Stimulated activated CD8-positive, alpha-beta memory T cell treated with anti-CD3 and anti-CD28 coated beads, Interleukin-4, amount 100 ng/mL, for 24 hours (primary cell): ENCODE measurements around the gene DBH.

Source experiments
- DNase-seq: peaks from one replicate; pipeline ENCODE4 v3.0.0-alpha.2; 2020; ENCODE audit warnings: low read depth

DBH gene

DNA sequence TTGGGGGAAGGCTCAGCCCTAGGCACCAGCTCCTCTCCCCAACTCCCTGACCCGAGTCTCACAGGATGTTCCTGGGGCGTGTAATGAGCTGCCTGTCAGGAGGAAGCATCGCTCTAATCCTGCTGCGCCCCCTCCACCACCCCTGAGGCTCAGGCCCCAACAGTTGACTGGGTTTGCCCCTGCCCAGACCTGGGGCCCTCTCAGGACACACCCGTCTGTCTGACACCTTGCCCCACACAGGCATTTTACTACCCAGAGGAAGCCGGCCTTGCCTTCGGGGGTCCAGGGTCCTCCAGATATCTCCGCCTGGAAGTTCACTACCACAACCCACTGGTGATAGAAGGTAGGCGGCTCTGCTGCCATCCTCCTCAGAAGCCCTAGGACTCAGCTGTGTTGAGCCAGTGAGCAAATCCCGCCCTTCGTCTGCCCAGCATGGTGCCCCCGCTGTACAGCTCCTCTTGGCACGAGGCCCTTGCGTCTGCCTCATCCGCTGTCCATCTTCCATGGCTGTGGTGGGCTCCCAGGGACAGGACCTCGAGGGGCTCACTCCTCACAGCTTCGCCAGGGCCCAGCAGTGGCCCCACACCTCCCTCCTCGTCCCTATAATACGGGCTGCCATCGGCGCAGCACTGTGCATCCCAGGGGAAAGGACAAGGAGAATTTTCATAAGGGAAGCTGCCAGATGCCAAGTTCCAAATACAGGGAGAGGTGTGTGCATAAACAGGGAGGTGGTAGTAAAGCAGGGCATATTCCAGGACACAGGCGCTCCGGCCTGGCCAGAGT is 8.0 kb downstream of the DBH start:
- no peak for DNase-seq

- no peak for DNase-seq
These were observed 9.0 kb downstream of the DBH start for GRCh38 chr9:133645021-133645765.

GRCh38 chr9:133647148-133647547 is 11.0 kb downstream of the DBH start:
- no peak for DNase-seq

GRCh38 chr9:133647765-133648469 is 11.8 kb downstream of the DBH start:
- no peak for DNase-seq

- no peak for DNase-seq
These were observed 13.0 kb downstream of the DBH start for GRCh38 chr9:133649194-133649593.

DNA sequence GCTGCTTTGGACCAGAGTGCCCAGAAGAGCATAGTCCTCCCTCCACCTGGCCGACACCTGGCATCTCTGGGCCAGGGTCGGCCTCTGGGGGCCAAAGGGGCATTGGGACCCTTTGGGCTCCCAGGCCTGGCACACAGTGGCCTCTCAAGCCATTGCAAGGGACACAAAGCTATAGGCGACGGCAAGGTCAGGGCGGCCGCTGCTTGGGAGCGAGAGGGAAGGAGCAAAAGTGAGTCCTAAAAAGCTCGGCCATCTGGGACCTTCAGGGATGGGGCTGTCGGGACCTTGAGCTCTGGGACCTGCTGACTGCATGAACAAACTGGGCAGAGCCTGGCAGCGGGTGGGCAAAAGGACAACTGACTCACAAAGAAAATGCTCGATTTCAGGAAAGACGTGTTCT is 13.9 kb downstream of the DBH start:
- no peak for DNase-seq

GRCh38 chr9:133653638-133654037 is 17.5 kb downstream of the DBH start:
- no peak for DNase-seq

GRCh38 chr9:133654736-133655657 is 18.8 kb downstream of the DBH start:
- no peak for DNase-seq

DNA sequence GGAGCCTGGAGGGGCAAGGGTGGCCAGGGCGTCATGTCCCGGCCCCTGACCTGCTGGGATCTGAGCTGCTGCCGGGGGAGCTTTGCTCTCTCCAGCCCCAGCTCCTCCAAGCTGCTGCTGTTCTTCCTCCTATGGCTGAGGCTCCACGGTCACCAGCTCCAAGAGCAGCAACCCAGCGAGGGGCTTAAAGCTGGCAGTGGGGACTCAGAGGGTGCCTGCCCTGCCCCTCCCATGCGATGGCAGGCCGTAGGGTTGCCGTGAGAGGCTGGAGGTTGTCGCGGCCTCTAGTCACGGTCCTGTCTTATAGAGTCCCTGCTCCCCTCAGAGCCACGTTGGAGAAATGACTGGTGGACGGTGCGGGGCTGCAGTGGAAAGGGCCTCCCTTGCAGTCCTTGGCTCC is 19.5 kb downstream of the DBH start:
- no peak for DNase-seq

- DNase-seq, result no peak
These were observed 20.3 kb downstream of the DBH start for GRCh38 chr9:133656211-133657119.

DNA sequence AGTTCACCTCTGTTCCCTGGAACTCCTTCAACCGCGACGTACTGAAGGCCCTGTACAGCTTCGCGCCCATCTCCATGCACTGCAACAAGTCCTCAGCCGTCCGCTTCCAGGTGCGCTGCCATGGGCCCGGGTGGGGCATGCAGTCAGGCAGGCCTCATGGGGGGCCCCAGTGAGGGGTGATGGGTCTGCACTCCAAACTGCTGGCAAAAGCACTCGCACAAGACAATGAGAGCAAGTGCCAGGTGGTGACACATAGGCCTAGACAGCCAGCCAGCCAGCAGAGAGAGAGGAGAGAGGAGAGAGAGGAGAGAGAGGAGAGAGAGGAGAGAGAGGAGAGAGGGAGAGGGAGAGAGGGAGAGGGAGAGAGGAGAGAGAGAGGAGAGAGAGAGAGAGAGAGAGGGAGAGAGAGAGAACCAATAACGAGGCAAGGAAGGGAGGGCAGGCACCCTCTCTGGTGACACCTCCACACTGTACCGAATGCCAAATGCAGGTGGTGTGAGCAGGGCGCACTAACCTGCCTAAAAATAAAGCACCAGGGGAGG is 21.0 kb downstream of the DBH start:
- no peak for DNase-seq

DNA sequence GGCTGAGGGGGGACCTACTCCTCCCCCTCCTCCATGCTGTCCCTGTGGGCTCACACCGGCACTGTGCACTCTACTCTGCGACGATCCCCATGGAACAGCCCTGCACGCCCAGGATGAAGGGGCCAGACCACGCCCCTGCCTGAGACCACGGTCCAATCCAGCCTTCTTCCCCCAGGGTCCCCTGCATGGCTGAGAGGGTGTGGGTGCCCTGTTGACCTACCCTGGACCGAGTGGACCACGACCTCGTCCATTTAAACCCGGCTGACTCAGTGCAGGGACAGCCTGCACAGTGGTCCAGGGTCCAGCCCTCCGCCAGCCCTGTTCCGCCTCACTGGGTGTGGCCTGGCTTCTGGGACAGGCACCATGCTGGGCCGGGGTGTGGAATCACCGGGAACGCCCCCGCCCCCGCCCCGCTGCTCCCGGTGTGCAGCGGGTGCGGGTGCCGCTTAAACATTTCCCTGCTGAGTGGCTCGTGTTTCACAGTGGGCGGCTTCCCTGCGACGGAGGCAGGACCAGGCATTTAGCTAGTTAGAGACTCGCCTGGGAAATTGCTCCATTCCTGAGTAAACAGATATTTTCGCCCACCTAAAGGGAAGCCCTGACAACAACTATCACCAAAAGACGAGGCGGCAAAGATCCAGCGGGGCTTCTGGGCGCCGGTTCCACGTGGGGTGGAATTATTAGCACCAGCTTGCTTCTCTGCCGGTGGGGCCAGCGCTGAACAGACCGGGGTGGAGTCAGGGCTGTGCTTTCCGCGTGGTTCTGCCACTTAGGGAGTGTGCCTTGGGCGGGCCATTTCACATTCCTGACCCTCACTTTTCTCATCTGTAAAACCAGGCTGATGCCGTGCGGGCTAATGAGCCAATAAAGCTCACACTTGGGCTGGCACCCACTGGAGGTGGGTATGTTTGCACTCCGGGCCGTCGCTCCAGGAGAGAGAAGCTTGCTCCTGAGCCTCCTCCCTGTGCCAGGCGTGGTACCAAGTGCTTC is 22.6 kb downstream of the DBH start:
- no peak for DNase-seq

DNA sequence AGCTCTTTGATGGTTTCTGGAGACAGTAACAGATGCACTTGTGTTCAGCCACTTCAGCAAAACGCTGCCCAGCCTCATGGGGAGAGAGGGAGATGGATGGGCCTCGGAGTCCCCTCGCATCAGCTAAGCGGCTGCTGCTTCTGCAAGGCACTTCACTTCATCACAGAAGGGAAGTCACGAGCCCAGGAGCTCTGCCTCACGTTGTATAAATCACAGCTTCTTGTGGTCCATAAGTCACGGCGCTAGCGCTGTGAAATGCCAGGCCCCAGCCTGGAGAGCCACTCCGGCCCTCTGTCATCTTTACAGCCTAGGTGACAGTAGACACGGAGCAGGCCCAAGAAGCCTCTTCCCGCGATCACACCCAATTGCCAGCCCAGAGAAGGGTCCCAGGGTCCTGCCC is 23.4 kb downstream of the DBH start:
- DNase-seq, result no peak

DNA sequence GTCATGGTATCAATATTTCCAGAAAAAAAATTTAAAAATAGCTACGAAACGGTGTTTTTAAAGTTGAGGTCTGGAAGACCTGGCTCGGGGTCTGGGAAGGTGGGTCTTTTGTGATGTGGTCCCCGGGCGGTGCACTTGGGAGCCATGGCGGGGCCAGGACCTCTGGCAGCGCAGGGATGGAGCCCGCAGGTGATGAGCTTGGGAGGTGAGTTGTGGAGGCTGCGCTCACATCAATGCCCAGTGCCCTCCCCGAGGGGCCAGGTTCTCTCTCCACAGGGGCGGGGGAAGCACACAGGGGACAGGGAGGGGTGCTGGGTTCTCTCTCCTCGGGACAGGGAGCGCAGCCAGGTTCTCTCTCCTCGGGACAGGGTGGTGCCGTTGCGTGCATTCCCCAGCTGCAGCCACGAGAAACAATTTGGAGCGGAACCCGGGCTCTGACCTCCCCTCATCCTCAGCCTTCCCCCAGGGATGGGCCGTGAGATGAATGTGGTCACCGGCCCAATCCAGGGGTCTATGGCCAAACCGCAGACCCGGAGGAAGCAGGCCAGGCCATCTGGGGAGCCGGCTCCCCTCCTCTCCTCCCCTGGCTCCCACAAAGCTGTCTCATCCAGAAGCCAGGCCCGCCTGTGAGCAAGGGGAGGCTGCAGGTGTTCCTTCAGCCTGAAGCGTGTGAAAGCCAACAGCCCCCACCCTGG is 25.8 kb downstream of the DBH start:
- DNase-seq, result no peak

- no peak for DNase-seq
These were observed 28.2 kb downstream of the DBH start for GRCh38 chr9:133664173-133665050.

- no peak for DNase-seq
These were observed 28.9 kb downstream of the DBH start for GRCh38 chr9:133665096-133665495.

DNA sequence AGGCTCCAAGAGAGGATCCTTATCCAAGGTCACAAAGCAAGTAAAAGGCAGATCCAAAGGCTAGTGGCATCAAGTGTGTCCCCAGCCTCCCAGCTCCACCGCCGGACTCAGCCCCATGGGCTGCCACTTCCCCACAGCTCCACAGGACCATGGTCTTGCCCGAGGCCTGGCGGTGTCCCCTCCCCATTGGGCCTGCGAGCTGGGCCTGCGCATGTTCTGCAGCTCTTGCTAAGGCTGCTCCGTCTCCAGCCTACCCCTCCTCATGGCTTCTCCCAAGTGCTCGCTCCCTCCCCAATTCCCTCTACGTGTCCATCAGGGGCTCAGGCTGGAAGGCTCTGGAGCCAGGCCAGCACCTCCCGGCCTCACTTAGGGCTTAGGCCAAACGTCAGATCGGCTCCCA is 29.4 kb downstream of the DBH start:
- no peak for DNase-seq

DNA sequence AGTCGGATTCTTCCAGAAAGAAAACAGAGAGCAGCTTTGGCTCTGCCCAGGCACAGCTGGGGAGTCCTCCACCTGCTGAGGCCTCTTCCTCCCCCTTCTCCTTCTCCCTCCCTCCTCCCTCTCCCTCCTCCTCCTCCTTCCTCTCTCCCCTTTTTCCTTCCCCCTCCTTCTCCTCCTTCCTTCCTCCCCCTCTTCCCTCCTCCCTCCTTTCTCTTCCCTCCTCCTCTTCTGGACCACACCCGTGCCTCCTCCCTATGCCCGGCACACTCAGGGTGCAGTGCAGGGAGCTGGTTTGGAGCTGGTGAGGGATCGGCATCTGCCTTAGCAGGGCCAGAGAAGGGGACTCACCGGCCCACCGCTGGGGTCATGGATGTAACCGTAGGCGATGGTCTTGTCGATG is 30.2 kb downstream of the DBH start:
- DNase-seq, result no peak
